ENCODE measurements around the gene VMP1. TPM values are rescaled to one million over a fixed set of nuclear protein-coding genes. Genes with fewer than 3 reads are reported as not detected.

VMP1 gene
- total and polyA plus RNA-seq, 2 donors (not counting 1 experiment from before 2014, with no cell fraction given) = 125 to 235 TPM

DNA sequence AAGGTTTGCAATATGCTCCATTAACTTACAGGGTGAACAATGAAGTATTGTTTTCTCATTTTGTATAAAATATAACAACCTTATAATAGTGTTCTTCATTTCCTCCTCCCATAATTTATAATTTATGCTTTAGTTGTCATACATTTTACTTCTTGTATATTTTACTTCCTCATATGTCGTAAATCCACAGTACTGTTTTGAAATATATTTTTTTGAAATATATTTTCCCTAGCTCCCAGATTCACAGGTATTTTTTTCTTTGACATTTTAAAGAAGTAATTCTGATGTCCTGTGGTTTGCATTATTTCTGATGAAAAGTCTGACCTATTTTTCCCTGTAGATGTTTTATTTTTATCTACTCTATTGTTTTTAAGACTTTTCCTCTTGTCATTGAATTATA is 52.7 kb downstream of the VMP1 start:
- no peak overlapping the region for H3K9ac ChIP-seq (ENCODE audit: insufficient read depth, low read length)
- H4K20me1 ChIP-seq (ENCODE audit: control insufficient read depth, extremely low read depth, insufficient read depth, low read length) = no peaks in the 10 kb centered on the region
- H2AFZ ChIP-seq (ENCODE audit: low read length) = no peak overlapping the region
- H3K36me3 ChIP-seq (ENCODE audit: control insufficient read depth, insufficient read depth, low read length) = no peaks in the 10 kb centered on the region
- no peaks in the 10 kb centered on the region for H3K27me3 ChIP-seq (ENCODE audit: control insufficient read depth, insufficient read depth, low read length)
- no peak overlapping the region for H3K27ac ChIP-seq (ENCODE audit: insufficient read depth, low read length)
- no peaks in the 10 kb centered on the region for H3K9me3 ChIP-seq (ENCODE audit: control insufficient read depth, insufficient read depth, low read depth, low read length)
- DNase-seq (ENCODE audit: low read depth in 2 of 2) = no peak
- no peak overlapping the region for H3K4me3 ChIP-seq (replicated peaks in 1 of 4; ENCODE audit: control extremely low read depth in 1 of 4, insufficient read depth in 1 of 4, low read depth in 3 of 4, low read length in 4 of 4)
- no peak for TF ChIP-seq EZH2 (IDR thresholded peaks at IDR 0.05; ENCODE audit: low read length, missing control alignments)
- TF ChIP-seq, protein P1, sequence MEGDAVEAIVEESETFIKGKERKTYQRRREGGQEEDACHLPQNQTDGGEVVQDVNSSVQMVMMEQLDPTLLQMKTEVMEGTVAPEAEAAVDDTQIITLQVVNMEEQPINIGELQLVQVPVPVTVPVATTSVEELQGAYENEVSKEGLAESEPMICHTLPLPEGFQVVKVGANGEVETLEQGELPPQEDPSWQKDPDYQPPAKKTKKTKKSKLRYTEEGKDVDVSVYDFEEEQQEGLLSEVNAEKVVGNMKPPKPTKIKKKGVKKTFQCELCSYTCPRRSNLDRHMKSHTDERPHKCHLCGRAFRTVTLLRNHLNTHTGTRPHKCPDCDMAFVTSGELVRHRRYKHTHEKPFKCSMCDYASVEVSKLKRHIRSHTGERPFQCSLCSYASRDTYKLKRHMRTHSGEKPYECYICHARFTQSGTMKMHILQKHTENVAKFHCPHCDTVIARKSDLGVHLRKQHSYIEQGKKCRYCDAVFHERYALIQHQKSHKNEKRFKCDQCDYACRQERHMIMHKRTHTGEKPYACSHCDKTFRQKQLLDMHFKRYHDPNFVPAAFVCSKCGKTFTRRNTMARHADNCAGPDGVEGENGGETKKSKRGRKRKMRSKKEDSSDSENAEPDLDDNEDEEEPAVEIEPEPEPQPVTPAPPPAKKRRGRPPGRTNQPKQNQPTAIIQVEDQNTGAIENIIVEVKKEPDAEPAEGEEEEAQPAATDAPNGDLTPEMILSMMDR (conservative IDR thresholded peaks at IDR 0.05 in 1 of 2, IDR thresholded peaks at IDR 0.05 in 1 of 2; ENCODE audit: low read depth in 1 of 2, low read length in 2 of 2) = no peak
- H3K79me2 ChIP-seq (ENCODE audit: control insufficient read depth, insufficient read depth, low read length) = peaks cover 6% of the 10 kb centered on the region
- H3K4me1 ChIP-seq (ENCODE audit: control insufficient read depth, extremely low read depth, insufficient read depth, low read length) = peaks cover 14% of the 10 kb centered on the region
- H3K4me2 ChIP-seq (ENCODE audit: extremely low read depth, insufficient read depth, low read length) = no peak overlapping the region

DNA sequence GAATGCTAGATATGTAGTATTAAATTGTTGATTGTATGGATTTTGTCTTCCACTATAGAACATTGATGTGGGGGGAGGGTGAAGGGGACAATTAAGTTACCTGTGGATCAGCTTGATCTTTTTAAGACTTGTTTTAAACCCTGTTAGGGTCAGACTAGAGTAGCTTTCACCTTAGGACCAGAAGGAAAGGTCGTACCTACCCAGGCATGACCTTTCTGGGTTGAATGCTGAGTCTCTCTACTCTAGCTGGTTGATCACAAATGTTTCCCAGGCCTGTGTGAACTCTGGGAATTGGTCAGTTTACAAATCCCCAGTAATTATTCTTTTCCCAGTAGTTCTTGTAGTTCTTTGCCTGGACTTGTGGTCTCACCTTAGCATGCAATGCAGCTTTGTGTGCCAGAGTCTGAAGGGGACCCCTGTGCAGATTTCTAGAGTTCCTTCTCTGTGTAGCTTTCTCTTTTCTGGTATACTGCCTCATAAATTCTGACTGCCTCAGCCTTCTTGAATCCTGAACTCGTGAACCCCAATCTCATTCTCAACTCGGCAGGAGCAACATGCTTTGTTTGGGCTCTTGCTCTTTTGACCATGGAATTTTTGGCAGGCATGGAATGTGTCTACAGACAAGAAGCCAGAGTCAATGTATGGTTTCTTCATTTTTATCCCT is 54.1 kb downstream of the VMP1 start:
- DNase-seq (ENCODE audit: low read depth in 2 of 2) = peak; percentile 76 to 99
- no peak for TF ChIP-seq EZH2 (IDR thresholded peaks at IDR 0.05; ENCODE audit: low read length, missing control alignments)
- TF ChIP-seq, protein P1 (conservative IDR thresholded peaks at IDR 0.05 in 1 of 2, IDR thresholded peaks at IDR 0.05 in 1 of 2; ENCODE audit: low read depth in 1 of 2, low read length in 2 of 2) = no peak
- Histone ChIP-seq H2AFZ (ENCODE audit: low read length) (no peak overlapping the region), H3K36me3 (ENCODE audit: control insufficient read depth, insufficient read depth, low read length) (no peaks in the 10 kb centered on the region), H3K4me2 (ENCODE audit: extremely low read depth, insufficient read depth, low read length) (peak overlapping the region; percentile 27), H3K9ac (ENCODE audit: insufficient read depth, low read length) (no peak overlapping the region), H3K27ac (ENCODE audit: insufficient read depth, low read length) (peak overlapping the region; percentile 86), H3K4me1 (ENCODE audit: control insufficient read depth, extremely low read depth, insufficient read depth, low read length) (peaks cover 17% of the 10 kb centered on the region), H3K27me3 (ENCODE audit: control insufficient read depth, insufficient read depth, low read length) (no peaks in the 10 kb centered on the region), H3K79me2 (ENCODE audit: control insufficient read depth, insufficient read depth, low read length) (peaks cover 6% of the 10 kb centered on the region), H4K20me1 (ENCODE audit: control insufficient read depth, extremely low read depth, insufficient read depth, low read length) (no peaks in the 10 kb centered on the region), H3K9me3 (ENCODE audit: control insufficient read depth, insufficient read depth, low read depth, low read length) (no peaks in the 10 kb centered on the region), H3K4me3 (replicated peaks in 1 of 4; ENCODE audit: control extremely low read depth in 1 of 4, insufficient read depth in 1 of 4, low read depth in 3 of 4, low read length in 4 of 4) (no peak overlapping the region)

DNA sequence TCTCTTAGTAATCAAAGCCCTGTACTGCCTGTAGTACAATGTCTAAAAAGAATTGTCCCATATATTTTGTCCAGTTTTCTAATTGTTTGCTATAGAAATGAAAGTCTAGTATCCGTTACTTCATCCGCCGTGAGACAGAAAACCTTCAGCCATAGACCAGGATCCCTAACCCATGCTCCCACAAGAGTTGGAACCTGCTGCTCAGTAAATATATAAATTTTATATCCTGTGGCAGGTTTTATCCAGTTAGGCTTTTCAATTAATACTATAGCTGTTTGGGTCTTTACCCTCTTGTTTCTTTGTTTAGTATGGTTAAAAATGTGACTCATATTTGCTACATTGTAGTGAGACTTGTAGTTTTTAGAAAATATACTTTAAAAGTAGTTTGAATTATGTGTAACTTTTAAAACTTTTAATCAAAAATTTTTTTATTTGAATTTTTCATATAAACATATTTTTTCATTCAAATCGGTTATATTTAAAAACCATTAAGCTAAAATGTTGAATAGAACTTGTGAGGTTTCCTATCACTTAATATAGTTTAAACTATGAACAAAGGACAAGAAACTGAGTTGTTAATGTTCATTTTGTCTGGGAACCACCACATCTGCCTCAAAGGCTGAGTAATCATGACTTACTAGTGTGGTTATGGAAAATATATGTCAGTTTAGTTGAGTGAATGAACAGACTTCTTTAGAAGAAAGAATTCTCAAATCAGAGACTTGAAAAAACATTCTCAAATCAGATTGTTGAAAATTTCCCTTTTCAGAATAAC is 54.8 kb downstream of the VMP1 start:
- H3K4me2 ChIP-seq (ENCODE audit: extremely low read depth, insufficient read depth, low read length) = peak overlapping the region; percentile 27
- H3K27ac ChIP-seq (ENCODE audit: insufficient read depth, low read length) = peak overlapping the region; percentile 86
- H3K9ac ChIP-seq (ENCODE audit: insufficient read depth, low read length) = no peak overlapping the region
- no peak overlapping the region for H3K4me3 ChIP-seq (replicated peaks in 1 of 4; ENCODE audit: control extremely low read depth in 1 of 4, insufficient read depth in 1 of 4, low read depth in 3 of 4, low read length in 4 of 4)
- TF ChIP-seq, protein P1 (conservative IDR thresholded peaks at IDR 0.05 in 1 of 2, IDR thresholded peaks at IDR 0.05 in 1 of 2; ENCODE audit: low read depth in 1 of 2, low read length in 2 of 2) = no peak
- TF ChIP-seq EZH2 (IDR thresholded peaks at IDR 0.05; ENCODE audit: low read length, missing control alignments) = no peak
- no peak overlapping the region for H2AFZ ChIP-seq (ENCODE audit: low read length)
- no peaks in the 10 kb centered on the region for H3K36me3 ChIP-seq (ENCODE audit: control insufficient read depth, insufficient read depth, low read length)
- no peaks in the 10 kb centered on the region for H4K20me1 ChIP-seq (ENCODE audit: control insufficient read depth, extremely low read depth, insufficient read depth, low read length)
- no peaks in the 10 kb centered on the region for H3K27me3 ChIP-seq (ENCODE audit: control insufficient read depth, insufficient read depth, low read length)
- H3K9me3 ChIP-seq (ENCODE audit: control insufficient read depth, insufficient read depth, low read depth, low read length) = no peaks in the 10 kb centered on the region
- H3K79me2 ChIP-seq (ENCODE audit: control insufficient read depth, insufficient read depth, low read length) = peaks cover 6% of the 10 kb centered on the region
- H3K4me1 ChIP-seq (ENCODE audit: control insufficient read depth, extremely low read depth, insufficient read depth, low read length) = peaks cover 16% of the 10 kb centered on the region
- DNase-seq (ENCODE audit: low read depth in 2 of 2) = peak; percentile 84 to 93
